ENCODE data around the gene GLDC.
"Not testable (repeated sequence)": the region's sequence is repeated elsewhere in the genome, so short reads cannot be mapped to it uniquely, and the experiment has no call there.

Gene GLDC

DNA sequence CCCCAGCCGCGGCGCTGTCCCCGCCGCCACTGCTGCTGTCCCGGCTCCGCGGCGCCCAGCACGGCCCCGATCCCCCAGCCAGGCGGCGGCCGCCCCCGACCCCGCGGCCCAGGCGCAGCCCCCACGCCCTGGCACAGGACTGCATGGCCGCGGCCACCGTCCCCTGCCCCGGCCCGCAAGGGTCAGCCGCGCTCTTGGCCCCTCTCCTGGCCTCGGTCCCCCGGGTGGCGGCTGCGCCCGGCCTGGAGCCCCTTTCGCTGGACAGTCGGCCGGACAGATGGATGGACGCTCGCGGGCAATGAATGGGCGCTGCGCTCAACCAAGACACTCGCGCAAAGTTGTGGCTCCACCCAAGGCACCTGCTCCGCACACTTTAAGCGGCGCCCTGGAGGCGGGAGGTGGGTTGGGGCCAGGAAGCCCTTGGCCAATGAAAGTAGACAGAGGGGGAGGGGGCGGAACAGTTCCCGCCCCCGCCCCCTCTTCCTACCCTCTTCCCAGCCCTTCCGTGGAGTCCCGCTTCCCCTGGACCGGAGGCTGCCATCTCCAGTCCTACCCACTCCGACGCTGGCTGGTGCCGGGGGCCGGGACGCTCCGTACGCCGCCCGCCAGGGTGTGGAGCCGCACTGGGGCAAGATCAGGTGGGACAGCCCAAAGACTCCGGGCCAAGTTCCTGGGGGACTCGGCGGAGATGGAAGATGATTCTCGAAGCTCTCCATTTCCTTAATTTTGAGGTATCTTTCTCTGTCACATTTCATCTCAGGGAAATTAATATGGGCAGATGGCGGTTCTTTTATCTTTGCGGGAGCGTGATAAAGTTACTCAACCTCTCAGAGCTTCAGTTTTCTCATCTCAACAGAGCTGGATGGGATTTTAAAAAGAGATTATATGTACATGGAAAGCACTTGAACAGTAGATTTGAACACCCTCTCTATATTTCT, at the start of gene GLDC:
Gene GLDC, minus strand, starts transcription at position 375 of the 938 bp plus-strand sequence. Its CDS starts 230 bp downstream, at position 145.
- peak; percentile 39 to 44 for DNase-seq

DNA sequence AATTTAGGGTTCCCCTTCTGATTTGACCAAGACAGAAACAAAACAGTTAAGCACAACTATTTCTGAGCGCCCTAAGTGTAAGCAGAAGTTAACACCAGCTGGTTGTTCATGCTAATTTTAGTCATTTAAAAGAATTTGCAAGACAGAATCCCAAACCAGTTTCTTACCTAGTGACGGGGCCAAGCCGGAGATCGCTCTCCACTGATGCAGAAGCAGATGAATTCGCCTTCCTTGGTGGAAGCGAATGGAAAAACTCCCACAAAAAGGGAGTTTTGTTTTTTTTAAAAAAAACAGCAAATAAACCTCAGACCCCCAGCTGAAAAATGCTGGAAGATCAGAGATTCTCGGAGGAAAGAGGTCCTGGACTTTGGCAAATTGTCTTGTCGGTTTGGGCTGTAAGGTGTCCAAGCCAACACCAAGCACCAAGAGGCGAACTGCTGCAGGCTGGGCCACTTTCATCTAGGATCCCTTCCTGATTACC, 47.4 kb upstream of the GLDC start:
- no peak for DNase-seq

DNA sequence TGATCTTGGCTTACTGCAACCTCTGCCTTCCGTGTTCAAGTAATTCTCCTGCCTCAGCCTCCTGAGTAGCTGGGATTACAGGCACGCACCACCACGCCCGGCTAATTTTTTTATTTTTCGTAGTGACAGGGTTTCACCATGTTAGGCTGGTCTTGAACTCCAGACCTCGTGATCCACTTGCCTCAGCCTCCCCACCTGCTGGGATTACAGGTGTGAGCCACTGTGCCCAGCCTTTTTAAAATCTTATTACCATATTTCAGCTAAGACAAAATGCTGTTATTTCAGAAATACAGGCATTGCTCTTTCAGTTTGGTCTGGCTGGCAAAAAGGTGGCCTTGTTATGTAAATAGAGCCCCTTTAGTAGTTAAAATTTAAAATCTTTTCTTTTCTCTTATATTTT, 46.9 kb upstream of the GLDC start:
- no peak for DNase-seq

DNA sequence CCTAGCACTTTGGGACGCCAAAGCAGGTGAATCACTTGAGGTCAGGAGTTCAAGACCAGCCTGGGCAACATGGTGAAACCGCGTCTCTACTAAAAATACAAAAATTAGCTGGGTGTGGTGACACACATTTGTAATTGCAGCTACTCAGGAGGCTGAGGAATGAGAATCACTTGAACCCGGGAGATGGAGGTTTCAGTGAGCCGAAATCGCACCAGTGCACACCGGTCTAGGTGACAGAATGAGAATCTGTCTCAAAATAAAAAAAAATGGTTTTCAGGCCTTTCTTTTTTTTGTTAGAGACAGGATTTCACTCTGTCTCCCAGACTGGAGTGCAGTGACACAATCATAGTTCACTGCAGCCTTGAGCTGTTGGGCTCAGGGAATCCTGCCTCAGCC, 45.1 kb upstream of the GLDC start:
- DNase-seq: not testable (repeated sequence)

DNA sequence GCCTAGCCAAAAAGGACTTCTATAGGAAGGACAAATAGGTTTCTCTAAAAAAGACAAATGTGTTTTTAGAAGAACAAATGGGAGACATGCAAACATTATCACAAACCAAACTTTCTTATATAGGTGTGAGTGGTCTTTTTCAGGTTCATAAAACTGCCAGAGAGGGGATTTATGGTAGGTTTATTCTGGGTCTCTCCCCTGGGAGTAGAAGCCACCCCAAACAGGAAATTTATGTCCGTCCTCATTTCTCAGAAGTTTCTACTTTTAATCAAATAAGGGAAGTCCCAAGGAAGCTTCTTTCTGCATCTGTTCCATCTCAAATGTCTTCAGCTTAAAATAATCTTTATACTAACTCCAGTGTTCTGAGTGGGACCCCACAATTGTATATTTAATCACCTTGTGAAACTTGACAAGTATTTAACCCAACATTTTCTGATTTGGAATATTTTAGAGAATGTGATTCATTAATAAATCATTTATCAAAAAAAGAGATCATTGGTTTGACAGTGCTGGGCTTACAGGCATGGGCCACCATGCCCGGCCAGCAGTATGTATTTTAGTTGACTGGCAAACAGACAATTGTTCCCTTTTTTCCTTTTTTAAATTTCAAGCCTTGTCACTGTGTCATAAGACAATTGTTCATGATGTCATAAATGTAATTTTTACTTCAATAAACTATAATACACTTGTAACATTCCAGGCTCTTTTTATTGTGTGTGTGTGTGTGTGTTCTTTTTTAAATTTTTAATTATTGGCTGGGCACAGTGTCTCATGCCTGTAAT, 44.6 kb upstream of the GLDC start:
- peak in 1 of 2 donors; percentile 37 for DNase-seq

DNA sequence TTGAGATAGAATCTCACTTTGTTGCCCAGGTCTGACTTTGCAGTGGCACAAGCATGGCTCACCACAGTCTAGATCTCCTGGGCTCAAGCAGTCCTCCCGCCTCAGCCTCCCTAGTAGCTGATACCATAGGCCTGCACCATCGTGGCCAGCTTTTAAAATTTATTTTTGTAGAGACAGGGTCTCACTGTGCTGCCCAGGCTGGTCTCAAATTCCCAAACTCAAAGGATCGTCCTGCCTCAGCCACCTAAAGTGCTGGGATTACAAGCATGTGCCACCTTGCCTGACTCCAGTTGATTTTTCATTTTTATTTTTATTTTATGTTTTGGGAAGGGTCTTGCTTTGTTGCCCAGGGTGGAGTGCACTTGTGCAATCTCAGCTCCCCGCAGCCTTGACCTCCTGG, 41.7 kb upstream of the GLDC start:
- DNase-seq: no peak

DNA sequence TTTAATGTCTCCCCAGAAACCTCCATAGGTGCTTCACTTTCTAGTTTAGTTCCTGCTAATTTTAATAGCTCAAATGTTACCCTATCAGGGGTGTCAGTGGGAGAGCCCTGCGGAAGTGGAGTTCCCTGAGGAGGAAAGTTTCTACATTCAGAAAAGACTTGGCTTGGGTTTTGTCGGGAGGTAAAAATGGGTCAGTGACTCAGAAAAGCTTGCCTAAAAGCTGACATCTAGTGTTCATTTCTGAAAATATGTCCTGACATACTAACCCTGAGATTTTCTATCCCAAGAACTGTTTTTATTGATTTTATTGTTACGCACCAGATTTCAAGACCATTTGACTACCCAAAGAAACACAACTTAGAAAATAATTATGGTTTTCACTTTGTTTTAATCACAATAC, 40.9 kb upstream of the GLDC start:
- DNase-seq: no peak

DNA sequence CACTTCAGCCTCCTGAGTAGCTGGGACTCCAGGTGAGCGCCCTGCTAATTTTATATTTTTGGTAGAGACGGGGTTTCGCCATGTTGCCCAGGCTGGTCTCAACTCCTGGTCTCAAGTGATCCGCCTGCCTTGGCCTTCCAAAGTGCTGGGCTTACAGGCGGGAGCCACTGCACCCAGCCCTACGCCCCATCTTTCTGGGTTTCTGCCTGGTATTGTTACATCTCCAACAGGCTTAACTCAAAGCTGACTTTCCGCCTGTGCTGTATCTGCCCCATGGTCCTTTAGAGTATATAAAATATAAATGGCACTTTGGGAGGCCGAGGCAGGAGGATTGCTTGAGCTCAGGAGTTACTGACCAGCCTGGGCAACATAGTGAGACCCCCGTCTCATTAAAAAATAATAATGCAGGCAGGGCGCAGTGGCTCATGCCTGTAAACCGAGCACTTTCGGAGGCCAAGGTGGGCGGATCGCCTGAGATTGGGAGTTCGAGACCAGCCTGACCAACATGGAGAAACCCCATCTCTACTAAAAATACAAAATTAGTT, 36.5 kb upstream of the GLDC start:
- DNase-seq: no peak

DNA sequence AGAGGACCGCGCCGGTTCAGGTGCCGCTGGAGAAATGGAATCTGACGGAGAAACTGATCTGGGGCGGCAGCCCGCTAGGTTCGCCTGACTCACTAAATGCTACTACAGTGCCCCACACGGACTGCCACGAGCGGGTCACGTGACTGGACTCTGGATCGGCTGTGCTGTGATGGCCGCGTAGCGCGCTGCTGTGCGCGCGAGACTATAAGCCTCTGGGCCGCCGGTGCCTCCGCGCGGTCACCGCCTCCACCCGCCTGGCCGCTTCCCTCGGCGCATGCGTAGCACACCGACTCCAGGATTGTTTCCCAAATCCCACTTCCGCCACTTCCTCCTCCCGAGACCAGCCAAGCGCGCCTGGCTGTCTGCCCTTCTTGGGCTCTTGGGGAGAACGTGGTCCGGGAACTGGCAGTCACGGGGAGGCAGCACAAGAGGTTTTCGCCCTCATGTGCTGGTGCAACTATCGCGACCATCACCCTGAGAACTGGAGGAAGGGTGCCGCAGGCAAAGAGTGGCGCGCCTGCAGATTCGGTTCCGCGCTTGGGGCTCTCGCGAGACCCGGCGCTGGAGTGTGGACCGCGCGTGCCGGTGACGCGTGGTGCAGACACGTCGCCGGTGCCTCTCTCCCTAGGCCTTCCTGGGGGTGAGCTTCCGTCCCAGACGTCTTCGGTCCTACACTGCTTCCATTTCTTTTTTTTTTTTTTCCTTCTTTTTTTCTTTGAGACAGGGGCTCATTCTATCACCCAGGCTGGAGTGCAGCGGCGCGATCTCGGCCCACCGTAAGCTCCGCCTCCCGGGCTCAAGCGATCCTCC, 35.8 kb upstream of the GLDC start:
- DNase-seq: peak; percentile 93 to 95

DNA sequence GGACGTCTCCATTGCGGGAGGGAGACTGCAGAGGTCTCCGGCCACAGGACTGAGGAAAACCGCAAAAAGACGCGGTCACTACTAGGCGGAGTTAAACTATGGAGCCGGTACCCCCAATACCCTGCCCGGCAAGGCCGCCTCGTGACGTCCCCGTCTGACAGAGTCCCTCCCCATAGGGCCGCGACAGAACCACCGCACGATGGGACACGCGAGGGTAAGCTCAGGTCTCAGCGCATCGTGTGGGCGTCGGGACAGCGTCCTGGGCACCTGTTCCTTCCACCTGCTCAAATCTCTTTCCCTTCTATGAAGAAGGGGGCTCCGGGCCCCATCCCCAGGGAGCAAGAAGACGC, 35.2 kb upstream of the GLDC start:
- peak in 1 of 2 donors; percentile 76 for DNase-seq

DNA sequence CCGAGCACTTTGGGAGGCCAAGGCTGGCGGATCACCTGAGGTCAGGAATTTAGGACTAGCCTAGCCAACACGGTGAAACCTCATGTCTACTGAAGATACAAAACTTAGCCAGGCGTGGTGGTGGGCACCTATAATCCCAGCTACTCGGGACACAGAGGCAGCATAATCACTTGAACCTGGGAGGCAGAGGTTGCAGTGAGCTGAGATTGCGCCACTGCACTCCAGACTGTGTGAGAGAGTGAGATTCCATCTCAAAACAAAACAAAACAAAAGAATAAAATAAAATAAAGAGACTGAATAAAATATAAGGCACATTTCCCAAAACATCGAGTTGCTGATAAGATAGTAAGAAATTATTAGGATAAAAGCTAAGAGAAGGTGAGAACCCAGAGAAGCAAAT, 32.3 kb upstream of the GLDC start:
- DNase-seq: no peak

DNA sequence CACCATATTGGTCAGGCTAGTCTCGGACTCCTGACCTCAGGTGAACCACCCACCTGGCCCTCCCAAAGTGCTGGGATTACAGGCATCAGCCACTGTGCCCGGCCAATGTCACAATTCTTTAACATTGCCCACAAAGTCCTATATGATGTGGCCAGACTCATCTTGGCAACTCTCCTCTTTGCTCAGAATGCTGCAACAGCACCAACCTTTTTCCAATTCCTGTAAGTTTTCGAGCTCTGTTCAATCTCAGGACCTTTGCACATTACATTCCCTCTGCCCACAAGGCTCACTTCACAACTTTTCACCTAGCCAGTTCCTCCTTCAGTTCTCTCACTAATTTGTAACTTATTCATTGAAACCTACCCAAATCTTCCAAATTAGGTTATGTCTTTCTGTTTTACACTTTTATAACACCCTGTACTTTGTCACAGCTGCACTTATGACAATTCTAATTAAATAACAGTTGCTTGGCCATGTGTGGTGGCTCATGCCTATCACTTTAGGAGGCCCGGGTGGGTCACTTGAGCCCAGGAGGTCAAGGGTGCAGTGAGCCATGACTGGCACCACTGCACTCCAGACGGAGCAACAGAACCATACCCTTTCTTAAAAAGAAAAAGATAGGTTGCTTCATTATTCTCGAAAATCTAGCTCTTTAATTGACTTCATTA, 30.9 kb upstream of the GLDC start:
- DNase-seq: no peak

DNA sequence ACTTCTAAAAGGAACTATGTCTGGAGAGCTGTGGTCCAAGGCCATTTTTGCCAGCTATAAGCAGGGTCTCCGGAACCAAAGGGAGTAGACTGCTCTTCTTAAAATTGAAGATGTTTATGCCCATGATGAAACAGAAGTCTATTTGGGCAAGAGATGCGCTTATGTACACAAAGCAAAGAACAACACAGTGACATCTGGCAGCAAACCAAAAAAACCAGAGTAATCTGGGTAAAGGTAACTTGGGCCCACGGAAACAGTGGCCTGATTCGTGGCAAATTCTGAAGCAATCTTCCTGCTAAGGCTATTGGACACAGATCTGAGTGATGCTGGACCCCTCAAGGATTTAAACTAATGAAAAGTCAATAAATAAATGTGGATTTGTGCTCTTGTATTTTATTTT, 29.7 kb upstream of the GLDC start:
- no peak for DNase-seq

DNA sequence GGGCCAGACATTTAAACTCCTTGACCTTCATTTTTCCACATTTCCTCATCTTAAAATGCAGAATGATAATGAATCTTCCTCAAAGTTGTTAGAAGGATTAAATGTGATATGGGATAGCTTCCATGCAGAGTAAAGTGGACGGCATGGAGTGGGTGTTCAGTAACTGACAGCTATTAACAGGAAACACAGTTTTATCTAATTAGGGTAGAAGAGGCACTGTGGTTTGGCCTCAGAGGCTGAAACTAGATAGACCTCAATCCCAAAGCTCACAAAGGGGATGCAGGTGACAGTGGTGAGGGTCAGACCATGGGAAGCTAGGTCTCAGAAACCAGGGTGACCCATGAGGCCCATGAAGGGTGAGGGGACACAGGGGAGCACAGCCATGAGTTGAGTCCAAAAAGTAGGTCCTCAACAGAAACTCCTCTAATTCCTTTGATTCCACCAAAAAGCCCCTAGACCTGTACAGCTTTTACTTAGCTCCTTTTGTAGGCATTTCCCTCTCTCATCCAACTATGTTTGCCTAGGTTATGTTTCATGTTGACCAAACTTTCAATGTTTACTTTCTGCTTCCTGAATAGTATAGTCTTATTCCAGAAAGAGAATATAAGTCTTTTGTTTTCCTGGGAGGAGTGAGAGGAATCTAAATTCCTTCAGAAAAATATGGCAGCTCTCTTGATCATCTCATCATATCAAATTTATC, 27.9 kb upstream of the GLDC start:
- DNase-seq: no peak

DNA sequence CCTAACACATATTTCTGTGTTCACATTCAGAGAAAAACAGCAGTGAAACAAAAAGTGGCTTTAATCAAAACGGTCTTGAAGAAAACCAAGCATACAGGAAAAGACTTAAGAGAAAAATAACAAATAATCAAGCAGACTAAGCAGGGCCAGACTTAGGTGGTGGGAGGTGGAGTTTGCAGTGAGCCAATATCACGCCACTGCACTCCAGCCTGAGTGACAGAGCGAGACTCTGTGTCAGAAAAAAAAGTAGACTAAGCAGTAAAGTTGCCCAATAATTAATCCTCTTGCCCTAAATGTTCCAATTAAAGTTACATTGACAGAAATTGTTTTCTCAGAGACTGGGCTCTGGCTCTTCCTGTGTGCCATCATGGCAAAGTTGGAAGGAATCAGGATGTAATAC, 26.6 kb upstream of the GLDC start:
- DNase-seq: no peak

DNA sequence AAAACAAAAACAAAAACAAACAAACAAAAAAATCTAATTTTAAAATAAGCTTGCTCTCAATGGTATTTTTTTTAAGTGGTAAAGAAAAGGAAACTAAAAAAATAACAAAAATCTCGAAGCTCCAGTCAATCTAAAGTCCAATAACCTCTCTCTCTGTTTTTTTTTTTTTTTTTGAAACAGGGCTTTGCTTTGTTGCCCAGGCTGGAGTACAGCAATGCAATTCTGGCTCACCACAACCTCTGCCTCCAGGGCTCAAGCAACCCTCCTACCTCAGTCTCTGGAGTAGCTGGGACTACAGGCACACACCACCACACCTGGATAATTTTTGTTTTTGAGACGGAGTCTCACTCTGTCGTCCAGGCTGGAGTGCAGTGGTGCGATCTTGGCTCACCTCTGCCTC, 25.9 kb upstream of the GLDC start:
- no peak for DNase-seq

DNA sequence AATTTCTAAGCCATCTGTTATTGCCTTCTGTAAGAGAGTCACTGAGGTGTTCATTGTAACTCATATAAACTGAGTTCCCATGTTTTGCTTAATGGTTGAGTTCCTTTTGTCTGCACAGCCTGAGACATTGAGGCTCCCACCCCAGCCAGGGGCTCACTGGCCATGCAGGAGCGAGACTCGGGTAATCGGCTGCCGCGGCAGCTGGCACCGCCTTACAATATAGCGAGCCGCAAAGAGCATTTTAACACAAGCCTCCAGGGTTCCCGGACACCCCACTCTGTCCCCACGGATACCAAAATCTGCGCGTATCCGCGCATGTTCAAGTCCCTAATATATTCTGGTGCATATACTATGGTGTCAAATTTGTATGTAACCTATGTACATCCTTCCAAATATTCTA, 24.4 kb upstream of the GLDC start:
- no peak for DNase-seq

DNA sequence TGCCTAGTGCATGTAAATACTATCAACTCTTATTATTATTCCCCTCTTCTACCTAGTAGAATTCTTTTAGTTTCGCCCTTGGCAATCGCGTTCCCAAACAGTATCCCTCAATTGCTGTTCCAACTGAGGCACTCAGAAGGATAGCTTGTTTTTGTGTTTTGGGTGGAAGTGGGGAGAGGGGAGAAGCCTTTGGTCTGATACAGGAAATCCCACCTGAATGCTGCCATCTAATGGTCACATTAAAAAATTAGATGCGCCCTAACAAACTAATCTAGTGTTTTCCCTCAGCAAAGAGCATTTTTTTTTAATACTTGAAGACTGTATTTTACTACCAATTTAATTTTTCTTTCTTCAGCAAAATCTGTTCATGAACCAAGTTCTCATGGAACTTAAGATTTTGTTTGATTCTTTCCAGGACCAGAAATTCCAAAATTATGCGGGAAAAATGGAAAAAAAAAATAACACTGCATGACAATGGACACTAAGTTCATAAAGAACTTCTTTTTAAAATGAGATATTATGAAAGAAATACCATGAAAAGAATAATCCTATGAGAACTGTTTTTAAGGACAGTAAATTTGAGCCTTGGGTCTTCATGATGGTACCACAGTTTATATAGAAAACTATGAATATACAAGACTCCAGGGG, 22.2 kb upstream of the GLDC start:
- peak in 1 of 2 donors; percentile 33 for DNase-seq

DNA sequence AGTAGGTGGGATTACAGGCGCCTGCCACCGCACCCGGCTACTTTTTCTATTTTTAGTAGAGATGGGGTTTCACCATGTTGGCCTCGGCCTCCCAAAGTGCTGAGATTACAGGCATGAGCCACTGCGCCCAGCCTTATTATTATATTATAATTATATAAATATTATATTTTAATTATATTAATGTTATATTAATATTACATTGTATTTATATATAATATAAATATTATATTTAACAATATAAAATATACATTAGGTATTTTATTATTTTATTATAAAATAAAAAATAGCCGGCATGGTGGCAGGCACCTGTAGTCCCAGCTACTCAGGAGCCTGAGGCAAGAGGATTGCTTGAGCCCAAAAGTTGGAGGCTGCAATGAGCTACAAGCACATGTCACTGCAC, 21.6 kb upstream of the GLDC start:
- DNase-seq: no peak

DNA sequence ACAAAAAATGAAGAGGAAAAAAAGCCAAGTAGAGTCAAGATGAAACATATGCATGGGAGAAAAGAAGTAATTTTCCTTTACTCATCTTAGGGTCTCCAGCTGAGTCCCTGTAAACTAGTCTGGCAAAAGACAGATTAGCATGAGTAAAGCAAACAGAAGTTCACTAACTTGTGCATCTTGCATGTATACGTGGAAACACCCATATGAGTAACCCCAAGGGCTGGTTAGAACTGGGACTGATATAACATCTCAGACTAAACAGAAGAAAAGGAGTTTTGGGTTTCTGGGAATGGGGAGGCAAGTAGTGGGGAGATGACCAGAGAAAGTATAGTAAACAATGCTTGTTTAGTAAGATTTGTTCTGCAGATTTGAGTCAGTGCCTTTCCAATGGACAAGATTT, 20.1 kb upstream of the GLDC start:
- no peak for DNase-seq

DNA sequence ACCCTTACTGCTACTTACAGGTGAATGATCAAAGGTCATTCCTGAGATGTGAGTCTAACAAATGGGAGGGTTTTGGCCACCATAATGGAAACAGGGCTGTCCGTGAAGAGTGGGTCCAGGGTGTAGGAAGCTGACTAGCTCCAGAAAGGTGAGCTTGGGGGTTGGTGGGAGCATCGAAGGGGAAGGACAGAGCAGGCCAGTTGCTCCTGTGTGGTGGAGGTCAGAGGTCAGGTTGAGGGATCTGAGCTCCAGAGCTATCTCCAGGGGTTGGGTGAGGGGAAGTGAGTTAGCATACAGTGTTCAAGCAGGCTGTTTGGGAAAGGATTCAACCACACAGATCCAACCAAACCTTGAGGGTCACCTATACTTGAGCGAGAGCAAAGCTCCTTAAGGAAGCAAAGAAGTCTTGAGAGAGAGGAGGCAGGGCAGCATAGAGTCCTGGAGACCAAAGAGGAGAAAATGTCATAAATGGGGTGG, 18.7 kb upstream of the GLDC start:
- DNase-seq: no peak
